Measurements from ENCODE around the gene CSNK2A1. TPM values are rescaled to one million over a fixed set of nuclear protein-coding genes. Genes with fewer than 3 reads are reported as not detected.
"Not testable (repeated sequence)": the region's sequence is repeated elsewhere in the genome, so short reads cannot be mapped to it uniquely, and the experiment has no call there.

The CSNK2A1 gene
- total RNA-seq, 4 donors from 2014 or later = 86.0 to 96.7 (median 90.3) TPM

DNA sequence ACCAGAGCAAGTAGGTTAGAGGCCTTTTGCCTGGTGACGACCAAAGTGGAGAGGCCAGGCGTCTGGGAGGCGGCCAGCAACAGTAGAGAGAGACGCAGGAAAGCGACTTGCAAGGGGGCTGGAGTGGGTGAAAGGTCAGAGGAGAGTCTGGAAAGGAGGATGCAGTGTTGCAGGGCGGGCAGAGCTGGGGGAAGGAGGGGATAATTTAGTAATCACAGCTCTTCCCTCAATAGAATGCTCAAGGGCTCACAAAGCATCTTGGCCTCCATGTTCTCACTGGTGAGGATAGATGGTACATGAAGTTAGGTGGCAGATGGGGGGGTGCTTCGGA is 41.3 kb upstream of the CSNK2A1 start:
- H3K4me3 ChIP-seq (ENCODE audit: low read depth, poor library complexity, severe bottlenecking) = no peak overlapping the region
- WGBS, 2 donors = 70 to 82% methylated on average over 7 of the region's 7 CpGs
- TF ChIP-seq POLR2A (IDR thresholded peaks at IDR 0.05) = no peak
- TF ChIP-seq, protein P1, sequence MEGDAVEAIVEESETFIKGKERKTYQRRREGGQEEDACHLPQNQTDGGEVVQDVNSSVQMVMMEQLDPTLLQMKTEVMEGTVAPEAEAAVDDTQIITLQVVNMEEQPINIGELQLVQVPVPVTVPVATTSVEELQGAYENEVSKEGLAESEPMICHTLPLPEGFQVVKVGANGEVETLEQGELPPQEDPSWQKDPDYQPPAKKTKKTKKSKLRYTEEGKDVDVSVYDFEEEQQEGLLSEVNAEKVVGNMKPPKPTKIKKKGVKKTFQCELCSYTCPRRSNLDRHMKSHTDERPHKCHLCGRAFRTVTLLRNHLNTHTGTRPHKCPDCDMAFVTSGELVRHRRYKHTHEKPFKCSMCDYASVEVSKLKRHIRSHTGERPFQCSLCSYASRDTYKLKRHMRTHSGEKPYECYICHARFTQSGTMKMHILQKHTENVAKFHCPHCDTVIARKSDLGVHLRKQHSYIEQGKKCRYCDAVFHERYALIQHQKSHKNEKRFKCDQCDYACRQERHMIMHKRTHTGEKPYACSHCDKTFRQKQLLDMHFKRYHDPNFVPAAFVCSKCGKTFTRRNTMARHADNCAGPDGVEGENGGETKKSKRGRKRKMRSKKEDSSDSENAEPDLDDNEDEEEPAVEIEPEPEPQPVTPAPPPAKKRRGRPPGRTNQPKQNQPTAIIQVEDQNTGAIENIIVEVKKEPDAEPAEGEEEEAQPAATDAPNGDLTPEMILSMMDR (IDR thresholded peaks at IDR 0.05) = no peak
- no peak for DNase-seq (ENCODE audit: low spot score in 2 of 2)
- intact Hi-C loops (cut with DNase I; ENCODE audit: low total_unique reads) = no loop called here

DNA sequence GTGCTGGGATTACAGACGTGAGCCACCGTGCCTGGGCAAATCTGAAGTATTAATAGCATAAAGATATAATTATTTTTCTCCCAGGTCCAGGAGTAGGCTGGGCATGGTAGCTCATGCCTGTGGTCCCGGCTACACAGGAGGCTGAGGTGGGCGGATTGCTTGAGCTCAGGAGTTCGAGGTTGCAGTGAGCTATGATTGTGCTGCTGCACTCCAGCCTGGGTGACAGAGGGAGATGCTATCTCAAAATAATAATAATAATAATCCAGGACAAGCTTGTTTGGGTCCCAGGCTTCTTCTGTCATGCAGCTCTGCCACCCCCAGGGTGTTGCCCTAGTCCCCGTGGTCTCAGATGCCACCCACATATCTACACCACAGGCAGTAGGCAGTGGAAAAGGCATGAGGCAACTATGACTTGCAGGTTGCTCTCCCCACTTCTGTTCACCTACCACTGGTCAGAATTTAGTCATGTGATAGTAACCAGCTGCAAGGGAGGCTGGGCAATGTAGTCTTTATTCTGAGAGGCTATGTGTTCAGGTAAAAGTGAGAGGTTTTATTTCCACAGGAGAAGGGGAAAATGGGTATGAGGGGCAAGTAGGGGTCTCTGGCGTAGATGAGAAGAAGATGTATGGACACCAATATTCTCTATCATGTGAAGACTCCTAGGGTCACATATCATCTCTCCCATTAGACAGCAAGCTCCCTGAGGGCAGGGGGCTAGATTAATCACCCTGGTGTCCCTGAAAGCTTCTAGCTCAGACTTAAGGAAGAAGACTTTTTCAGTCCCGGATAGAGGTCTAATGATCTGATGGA is 40.8 kb upstream of the CSNK2A1 start:
- no peak for DNase-seq (ENCODE audit: low spot score in 2 of 2)
- TF ChIP-seq POLR2A (IDR thresholded peaks at IDR 0.05) = no peak
- TF ChIP-seq, protein P1 (IDR thresholded peaks at IDR 0.05) = no peak
- H3K4me3 ChIP-seq (ENCODE audit: low read depth, poor library complexity, severe bottlenecking) = no peak overlapping the region
- intact Hi-C loops (cut with DNase I; ENCODE audit: low total_unique reads) = no loop called here
- WGBS, 2 donors = 66 to 73% methylated on average over 8 of the region's 8 CpGs

DNA sequence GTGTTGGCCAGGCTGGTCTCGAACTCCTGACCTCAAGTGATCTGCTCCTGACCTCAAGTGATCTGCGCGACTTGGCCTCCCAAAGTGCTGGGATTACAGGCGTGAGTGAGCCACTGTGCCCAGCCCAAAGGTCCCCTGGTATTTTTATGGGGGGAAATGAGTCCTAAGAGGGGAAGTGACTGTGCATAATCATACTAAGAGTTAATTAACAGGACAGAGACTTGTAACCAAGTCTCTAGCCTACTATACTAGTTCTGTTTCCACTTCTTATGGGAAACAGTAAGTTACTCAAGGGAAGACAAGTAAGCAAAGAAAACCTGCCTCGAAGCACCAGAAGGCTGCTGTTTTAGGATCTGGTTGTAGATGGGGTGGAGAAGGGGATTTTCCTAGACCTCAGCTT is 38.6 kb upstream of the CSNK2A1 start:
- H3K4me3 ChIP-seq (ENCODE audit: low read depth, poor library complexity, severe bottlenecking) = no peak overlapping the region
- DNase-seq (ENCODE audit: low spot score in 2 of 2) = no peak
- 54 to 55% methylated on average over 5 of the region's 5 CpGs for WGBS, 2 donors
- TF ChIP-seq POLR2A (IDR thresholded peaks at IDR 0.05) = no peak
- TF ChIP-seq, protein P1 (IDR thresholded peaks at IDR 0.05) = no peak
- intact Hi-C loops (cut with DNase I; ENCODE audit: low total_unique reads) = no loop called here

DNA sequence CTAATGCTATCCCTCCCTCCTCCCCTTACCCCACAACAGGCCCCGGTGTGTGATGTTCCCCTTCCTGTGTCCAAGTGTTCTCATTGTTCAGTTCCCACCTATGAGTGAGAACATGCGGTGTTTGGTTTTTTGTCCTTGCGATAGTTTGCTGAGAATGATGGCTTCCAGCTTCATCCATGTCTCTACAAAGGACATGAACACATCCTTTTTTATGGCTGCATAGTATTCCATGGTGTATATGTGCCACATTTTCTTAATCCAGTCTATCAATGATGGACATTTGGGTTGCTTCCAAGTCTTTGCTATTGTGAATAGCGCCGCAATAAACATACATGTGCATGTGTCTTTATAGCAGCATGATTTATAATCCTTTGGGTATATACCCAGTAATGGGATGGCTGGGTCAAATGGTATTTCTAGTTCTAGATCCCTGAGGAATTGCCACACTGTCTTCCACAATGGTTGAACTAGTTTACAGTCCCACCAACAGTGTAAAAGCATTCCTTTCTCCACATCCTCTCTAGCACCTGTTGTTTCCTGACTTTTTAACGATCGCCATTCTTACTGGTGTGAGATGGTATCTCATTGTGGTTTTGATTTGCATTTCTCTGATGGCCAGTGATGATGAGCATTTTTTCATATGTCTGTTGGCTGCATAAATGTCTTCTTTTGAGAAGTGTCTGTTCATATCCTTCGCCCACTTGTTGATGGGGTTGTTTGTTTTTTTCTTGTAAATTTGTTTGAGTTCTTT is 35.5 kb upstream of the CSNK2A1 start:
- DNase-seq (ENCODE audit: low spot score in 2 of 2); H3K4me3 ChIP-seq (ENCODE audit: low read depth, poor library complexity, severe bottlenecking); intact Hi-C loops (cut with DNase I; ENCODE audit: low total_unique reads): not testable (repeated sequence)
- WGBS, 2 donors = 84 to 89% methylated on average over 7 to 8 of the region's 8 CpGs

DNA sequence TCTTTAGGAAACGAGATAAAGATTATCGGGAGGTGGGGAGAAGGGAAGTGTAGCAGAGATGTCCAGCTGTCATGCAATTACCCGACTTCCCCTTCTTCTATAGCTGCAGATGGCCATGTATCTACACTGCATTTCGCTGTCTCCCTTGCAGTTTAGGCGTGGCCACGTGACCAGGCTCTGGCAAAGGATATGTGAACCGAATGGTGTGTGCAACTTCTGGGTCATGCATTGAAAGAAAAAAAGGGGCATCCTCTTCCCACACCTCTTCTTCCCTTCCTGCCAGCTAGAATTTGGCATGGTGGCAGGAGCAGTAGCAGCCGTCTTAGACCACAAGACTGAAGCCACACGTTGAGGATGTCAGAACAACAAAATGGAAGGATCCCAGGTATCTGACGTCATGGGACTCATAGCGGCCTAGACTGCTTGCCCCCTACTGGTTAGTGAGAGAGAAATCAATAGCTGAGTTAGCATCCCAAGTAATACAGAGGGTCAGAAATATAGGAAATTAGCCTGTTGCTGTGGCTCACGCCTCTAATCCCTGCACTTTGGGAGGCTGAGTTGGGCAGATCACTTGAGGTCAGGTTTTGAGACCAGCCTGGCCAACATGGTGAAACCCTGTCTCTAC is 33.7 kb upstream of the CSNK2A1 start:
- no peak for DNase-seq (ENCODE audit: low spot score in 2 of 2)
- 65 to 67% methylated on average over 12 of the region's 12 CpGs for WGBS, 2 donors
- TF ChIP-seq, protein P1 (IDR thresholded peaks at IDR 0.05) = no peak
- no peak for TF ChIP-seq POLR2A (IDR thresholded peaks at IDR 0.05)
- intact Hi-C loops (cut with DNase I; ENCODE audit: low total_unique reads) = no loop called here
- no peak overlapping the region for H3K4me3 ChIP-seq (ENCODE audit: low read depth, poor library complexity, severe bottlenecking)

DNA sequence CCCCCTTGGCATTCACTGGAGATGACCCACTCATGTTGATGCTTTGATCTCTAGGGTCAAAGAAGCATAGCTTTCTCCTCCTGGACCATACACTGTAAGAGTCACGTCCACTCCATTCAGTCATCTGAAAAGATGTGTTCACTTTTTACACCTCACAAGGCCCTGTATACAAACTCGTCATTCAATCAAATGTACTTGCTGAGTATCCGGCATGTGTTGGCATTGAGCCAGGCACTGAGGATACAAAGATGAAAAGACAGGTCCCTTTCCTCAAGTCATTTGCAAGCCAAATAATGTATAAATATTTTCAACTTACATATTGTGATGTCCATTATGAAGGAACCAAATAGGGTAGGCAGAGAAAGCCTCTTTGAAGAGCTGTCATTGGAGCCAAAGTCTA is 32.6 kb upstream of the CSNK2A1 start:
- DNase-seq (ENCODE audit: low spot score in 2 of 2) = no peak
- intact Hi-C loops (cut with DNase I; ENCODE audit: low total_unique reads) = no loop called here
- WGBS, 2 donors = 54 to 61% methylated on average over 3 of the region's 3 CpGs
- no peak overlapping the region for H3K4me3 ChIP-seq (ENCODE audit: low read depth, poor library complexity, severe bottlenecking)
- TF ChIP-seq, protein P1 (IDR thresholded peaks at IDR 0.05) = no peak
- no peak for TF ChIP-seq POLR2A (IDR thresholded peaks at IDR 0.05)
